K562 (cell line): Measurements from ENCODE around the gene URM1. TPM values are rescaled to one million over a fixed set of nuclear protein-coding genes. Genes with fewer than 3 reads are reported as not detected.

Experiments
- CXXC5 ChIP-seq: fragments of 250-450 bp; sonication (Bioruptor Pico); IDR thresholded peaks from 2 replicates; pipeline ENCODE4 v1.8.0; 2022; ENCODE audit warnings: inconsistent platforms, mild to moderate bottlenecking, moderate library complexity
- HLTF ChIP-seq: fragments of 450-650 bp; IDR thresholded peaks from 2 replicates; pipeline ENCODE4 v1.6.1; 2016
- HNRNPH1 ChIP-seq: fragments of 200-400 bp; formaldehyde crosslinking; optimal IDR thresholded peaks from 2 replicates; pipeline ENCODE3; 2017; ENCODE audit warnings: low read depth, mild to moderate bottlenecking, low read length, moderate library complexity
- MTA2 ChIP-seq: fragments of 450-650 bp; IDR thresholded peaks from 2 replicates; pipeline ENCODE4 v1.6.1; 2016; ENCODE audit warnings: low read depth
- MXI1 ChIP-seq: IDR thresholded peaks from 2 replicates; pipeline ENCODE4 v1.6.1; 2011; ENCODE audit warnings: low read depth, mild to moderate bottlenecking, improper control_type of control experiment, low read length
- PPARD ChIP-seq: fragments of 250-450 bp; sonication (Bioruptor Pico); IDR thresholded peaks from 2 replicates; pipeline ENCODE4 v1.8.0; 2022; ENCODE audit warnings: inconsistent platforms, mild to moderate bottlenecking, moderate library complexity
- RHOXF2B ChIP-seq: fragments of 250-450 bp; sonication (Bioruptor Pico); conservative IDR thresholded peaks from 2 replicates; pipeline ENCODE4 v1.5.1; 2021
- YBX1 ChIP-seq: fragments of 450-650 bp; IDR thresholded peaks from 2 replicates; pipeline ENCODE4 v1.7.1; 2016; ENCODE audit warnings: mild to moderate bottlenecking
- ZNF3 ChIP-seq: fragments of 250-450 bp; sonication (Bioruptor Pico); IDR thresholded peaks from 2 replicates; pipeline ENCODE4 v1.5.0; 2021; ENCODE audit warnings: mild to moderate bottlenecking, moderate library complexity
- polyA plus RNA-seq, 8 experiments: library from polyadenylated mRNA; depleted of rRNA in 4 of 8; stranded (reverse) in 5 of 8; unstranded in 3 of 8; fragments of >200 nt; fragmentation: Nextera tagmentation in 2 of 8; fragmentation: Illumina TruSeq in 1 of 8; extraction: Ambion mirVana in 2 of 8; extraction: Trizol in 1 of 8; gene quantifications; 2 replicates each; pipeline versions ENCODE4 v1.2.1 to v1.2.3, GENCODE V29; 2011 to 2014; ENCODE audit warnings: inconsistent platforms in 1 of 8, missing spikeins in 1 of 8
- total RNA-seq, 7 experiments: library from RNA; depleted of rRNA in 6 of 7; stranded (reverse); fragments of >200 nt in 6 of 7; fragmentation: Illumina TruSeq in 2 of 7; extraction: Trizol in 2 of 7; gene quantifications; 2 replicates each; pipeline versions ENCODE4 v1.2.1 to v1.2.3, GENCODE V29; 2011 to 2021; ENCODE audit warnings: low replicate concordance in 1 of 7
- TF ChIP-seq, protein P1 (sequence below): fragments of 250-450 bp; sonication (Bioruptor Pico); IDR thresholded peaks from 2 replicates; pipeline ENCODE4 v1.4.0; 2020
- TF ChIP-seq, protein P2 (sequence below), 2 experiments: fragments of 450-650 bp; conservative IDR thresholded peaks; 2 replicates each; pipeline ENCODE4 v1.6.1; 2017; ENCODE audit warnings: mild to moderate bottlenecking in 2 of 2, moderate library complexity in 2 of 2
- TF ChIP-seq, protein P3 (sequence below): fragments of 250-450 bp; sonication (Bioruptor Pico); IDR thresholded peaks from 2 replicates; pipeline ENCODE4 v1.8.0; 2022; ENCODE audit warnings: moderate library complexity, mild to moderate bottlenecking, inconsistent platforms
- TF ChIP-seq, protein P4 (sequence below): sonication (generic); formaldehyde crosslinking; IDR thresholded peaks from 2 replicates; pipeline ENCODE4 v1.8.0; 2022; ENCODE audit warnings: mild to moderate bottlenecking, missing genetic modification reagents
- TF ChIP-seq, protein P5 (sequence below): fragments of 250-450 bp; sonication (Bioruptor Pico); IDR thresholded peaks from 2 replicates; pipeline ENCODE4 v1.5.0; 2022; ENCODE audit warnings: mild to moderate bottlenecking

Gene URM1
- total and polyA plus RNA-seq, 9 of the 15 experiments (the other 6 are each of a cell fraction or from before 2014, with no cell fraction given) = 10.1 to 88.9 (median 53.3) TPM

DNA sequence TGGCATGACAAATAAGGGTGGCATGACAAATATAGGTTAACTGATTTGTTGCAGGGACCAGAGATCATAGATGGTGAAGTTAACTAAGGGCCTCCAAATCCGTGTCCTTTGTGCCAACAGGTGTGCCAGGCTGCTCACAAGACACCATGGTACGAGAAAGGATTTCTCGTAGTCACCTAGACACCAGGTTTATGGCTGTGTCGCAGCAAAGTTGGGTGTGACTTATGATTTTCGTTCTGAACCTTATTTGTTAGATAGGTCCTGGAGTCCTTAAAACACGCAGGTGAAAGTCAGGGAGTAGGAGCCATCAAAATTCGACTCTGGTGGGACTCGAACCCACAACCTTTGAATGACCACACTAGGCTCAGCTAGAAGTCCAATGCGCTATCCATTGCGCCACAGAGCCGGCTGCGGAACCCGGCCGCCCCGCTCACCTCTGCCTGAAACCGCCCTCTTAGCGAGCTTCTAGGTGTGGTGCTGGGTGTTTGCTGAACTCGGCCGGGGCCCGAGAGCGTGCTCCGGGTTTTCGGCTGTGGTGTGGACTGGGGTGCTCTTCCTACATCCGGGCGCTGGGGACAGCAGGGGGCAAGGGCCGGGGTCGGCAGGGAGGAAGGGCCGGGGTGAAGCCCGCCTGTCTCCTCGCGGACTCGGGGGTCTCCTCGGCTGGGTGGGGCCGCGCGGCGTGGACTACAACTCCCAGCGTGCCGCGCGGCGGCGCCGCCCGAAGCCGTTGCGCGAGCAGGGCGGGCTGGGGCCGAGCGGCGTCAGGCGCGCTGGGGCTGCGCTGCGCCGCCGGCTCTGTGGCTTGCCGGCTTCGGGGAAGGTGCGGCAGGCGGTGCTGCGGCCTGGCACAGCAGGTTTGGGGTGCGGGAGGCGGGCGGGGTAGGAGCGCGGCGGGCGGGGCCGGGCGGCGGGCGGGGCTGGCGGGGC, 31.1 kb upstream of the URM1 start, which contains the start of gene SLC27A4 (continued):
- TF ChIP-seq, protein P1, sequence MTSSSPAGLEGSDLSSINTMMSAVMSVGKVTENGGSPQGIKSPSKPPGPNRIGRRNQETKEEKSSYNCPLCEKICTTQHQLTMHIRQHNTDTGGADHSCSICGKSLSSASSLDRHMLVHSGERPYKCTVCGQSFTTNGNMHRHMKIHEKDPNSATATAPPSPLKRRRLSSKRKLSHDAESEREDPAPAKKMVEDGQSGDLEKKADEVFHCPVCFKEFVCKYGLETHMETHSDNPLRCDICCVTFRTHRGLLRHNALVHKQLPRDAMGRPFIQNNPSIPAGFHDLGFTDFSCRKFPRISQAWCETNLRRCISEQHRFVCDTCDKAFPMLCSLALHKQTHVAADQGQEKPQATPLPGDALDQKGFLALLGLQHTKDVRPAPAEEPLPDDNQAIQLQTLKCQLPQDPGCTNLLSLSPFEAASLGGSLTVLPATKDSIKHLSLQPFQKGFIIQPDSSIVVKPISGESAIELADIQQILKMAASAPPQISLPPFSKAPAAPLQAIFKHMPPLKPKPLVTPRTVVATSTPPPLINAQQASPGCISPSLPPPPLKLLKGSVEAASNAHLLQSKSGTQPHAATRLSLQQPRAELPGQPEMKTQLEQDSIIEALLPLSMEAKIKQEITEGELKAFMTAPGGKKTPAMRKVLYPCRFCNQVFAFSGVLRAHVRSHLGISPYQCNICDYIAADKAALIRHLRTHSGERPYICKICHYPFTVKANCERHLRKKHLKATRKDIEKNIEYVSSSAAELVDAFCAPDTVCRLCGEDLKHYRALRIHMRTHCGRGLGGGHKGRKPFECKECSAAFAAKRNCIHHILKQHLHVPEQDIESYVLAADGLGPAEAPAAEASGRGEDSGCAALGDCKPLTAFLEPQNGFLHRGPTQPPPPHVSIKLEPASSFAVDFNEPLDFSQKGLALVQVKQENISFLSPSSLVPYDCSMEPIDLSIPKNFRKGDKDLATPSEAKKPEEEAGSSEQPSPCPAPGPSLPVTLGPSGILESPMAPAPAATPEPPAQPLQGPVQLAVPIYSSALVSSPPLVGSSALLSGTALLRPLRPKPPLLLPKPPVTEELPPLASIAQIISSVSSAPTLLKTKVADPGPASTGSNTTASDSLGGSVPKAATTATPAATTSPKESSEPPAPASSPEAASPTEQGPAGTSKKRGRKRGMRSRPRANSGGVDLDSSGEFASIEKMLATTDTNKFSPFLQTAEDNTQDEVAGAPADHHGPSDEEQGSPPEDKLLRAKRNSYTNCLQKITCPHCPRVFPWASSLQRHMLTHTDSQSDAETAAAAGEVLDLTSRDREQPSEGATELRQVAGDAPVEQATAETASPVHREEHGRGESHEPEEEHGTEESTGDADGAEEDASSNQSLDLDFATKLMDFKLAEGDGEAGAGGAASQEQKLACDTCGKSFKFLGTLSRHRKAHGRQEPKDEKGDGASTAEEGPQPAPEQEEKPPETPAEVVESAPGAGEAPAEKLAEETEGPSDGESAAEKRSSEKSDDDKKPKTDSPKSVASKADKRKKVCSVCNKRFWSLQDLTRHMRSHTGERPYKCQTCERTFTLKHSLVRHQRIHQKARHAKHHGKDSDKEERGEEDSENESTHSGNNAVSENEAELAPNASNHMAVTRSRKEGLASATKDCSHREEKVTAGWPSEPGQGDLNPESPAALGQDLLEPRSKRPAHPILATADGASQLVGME = 0 out of 2 replicates have a peak, but pooled peaks have one; percentile 9
- TF ChIP-seq, protein P2, sequence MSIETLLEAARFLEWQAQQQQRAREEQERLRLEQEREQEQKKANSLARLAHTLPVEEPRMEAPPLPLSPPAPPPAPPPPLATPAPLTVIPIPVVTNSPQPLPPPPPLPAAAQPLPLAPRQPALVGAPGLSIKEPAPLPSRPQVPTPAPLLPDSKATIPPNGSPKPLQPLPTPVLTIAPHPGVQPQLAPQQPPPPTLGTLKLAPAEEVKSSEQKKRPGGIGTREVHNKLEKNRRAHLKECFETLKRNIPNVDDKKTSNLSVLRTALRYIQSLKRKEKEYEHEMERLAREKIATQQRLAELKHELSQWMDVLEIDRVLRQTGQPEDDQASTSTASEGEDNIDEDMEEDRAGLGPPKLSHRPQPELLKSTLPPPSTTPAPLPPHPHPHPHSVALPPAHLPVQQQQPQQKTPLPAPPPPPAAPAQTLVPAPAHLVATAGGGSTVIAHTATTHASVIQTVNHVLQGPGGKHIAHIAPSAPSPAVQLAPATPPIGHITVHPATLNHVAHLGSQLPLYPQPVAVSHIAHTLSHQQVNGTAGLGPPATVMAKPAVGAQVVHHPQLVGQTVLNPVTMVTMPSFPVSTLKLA (conservative IDR thresholded peaks at IDR 0.05) = no peak
- TF ChIP-seq, protein P3, sequence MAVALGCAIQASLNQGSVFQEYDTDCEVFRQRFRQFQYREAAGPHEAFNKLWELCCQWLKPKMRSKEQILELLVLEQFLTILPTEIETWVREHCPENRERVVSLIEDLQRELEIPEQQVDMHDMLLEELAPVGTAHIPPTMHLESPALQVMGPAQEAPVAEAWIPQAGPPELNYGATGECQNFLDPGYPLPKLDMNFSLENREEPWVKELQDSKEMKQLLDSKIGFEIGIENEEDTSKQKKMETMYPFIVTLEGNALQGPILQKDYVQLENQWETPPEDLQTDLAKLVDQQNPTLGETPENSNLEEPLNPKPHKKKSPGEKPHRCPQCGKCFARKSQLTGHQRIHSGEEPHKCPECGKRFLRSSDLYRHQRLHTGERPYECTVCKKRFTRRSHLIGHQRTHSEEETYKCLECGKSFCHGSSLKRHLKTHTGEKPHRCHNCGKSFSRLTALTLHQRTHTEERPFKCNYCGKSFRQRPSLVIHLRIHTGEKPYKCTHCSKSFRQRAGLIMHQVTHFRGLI (CRISPR knock-in tag) = no peak
- TF ChIP-seq HLTF = peak; percentile 86; the same call in 1 of the 2 replicates
- TF ChIP-seq MXI1 = peak; percentile 84; the same call in 1 of the 2 replicates
- TF ChIP-seq, protein P4, sequence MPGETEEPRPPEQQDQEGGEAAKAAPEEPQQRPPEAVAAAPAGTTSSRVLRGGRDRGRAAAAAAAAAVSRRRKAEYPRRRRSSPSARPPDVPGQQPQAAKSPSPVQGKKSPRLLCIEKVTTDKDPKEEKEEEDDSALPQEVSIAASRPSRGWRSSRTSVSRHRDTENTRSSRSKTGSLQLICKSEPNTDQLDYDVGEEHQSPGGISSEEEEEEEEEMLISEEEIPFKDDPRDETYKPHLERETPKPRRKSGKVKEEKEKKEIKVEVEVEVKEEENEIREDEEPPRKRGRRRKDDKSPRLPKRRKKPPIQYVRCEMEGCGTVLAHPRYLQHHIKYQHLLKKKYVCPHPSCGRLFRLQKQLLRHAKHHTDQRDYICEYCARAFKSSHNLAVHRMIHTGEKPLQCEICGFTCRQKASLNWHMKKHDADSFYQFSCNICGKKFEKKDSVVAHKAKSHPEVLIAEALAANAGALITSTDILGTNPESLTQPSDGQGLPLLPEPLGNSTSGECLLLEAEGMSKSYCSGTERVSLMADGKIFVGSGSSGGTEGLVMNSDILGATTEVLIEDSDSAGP (CRISPR knock-in tag) = 0 out of 2 replicates have a peak, but pooled peaks have one; percentile 65
- TF ChIP-seq CXXC5 (CRISPR knock-in tag) = peak; percentile 100
- TF ChIP-seq, protein P5, sequence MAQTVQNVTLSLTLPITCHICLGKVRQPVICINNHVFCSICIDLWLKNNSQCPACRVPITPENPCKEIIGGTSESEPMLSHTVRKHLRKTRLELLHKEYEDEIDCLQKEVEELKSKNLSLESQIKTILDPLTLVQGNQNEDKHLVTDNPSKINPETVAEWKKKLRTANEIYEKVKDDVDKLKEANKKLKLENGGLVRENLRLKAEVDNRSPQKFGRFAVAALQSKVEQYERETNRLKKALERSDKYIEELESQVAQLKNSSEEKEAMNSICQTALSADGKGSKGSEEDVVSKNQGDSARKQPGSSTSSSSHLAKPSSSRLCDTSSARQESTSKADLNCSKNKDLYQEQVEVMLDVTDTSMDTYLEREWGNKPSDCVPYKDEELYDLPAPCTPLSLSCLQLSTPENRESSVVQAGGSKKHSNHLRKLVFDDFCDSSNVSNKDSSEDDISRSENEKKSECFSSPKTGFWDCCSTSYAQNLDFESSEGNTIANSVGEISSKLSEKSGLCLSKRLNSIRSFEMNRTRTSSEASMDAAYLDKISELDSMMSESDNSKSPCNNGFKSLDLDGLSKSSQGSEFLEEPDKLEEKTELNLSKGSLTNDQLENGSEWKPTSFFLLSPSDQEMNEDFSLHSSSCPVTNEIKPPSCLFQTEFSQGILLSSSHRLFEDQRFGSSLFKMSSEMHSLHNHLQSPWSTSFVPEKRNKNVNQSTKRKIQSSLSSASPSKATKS = no peak
- TF ChIP-seq MTA2 = no peak
- peak; percentile 70; the same call in 1 of the 2 replicates for TF ChIP-seq RHOXF2B (CRISPR knock-in tag)
- no peak for TF ChIP-seq ZNF3 (CRISPR knock-in tag)
- no peak for TF ChIP-seq HNRNPH1
- no peak for TF ChIP-seq YBX1
- no peak for TF ChIP-seq PPARD
